Tibial artery (tissue), 4 donors: ENCODE measurements around the gene GATAD2A.

Experiments
- DNase-seq, 2 donors: peaks; one replicate each; pipeline ENCODE4 v3.0.0-alpha.2; 2019
- H3K27ac ChIP-seq, 2 donors: fragments of 200-600 bp; sonication (generic) in 1 of 2; 1 replicate in 1 of 2; 2 replicates in 1 of 2; pipeline ENCODE4 v1.5.1; 2018 to 2019; ENCODE audit warnings: mild to moderate bottlenecking in 1 of 2
- H3K27me3 ChIP-seq, 2 donors: fragments of 200-600 bp; sonication (generic) in 1 of 2; one replicate each; pipeline versions ENCODE4 v1.5.1 to v1.6.0; 2016 to 2019
- H3K36me3 ChIP-seq, 3 donors: fragments of 200-600 bp; sonication (generic) in 2 of 3; one replicate each; pipeline ENCODE4 v1.5.1; 2016 to 2019; ENCODE audit warnings: mild to moderate bottlenecking in 2 of 3
- H3K4me1 ChIP-seq, 4 donors: fragments of 200-600 bp; sonication (generic) in 2 of 4; 1 replicate in 3 of 4; 2 replicates in 1 of 4; pipeline ENCODE4 v1.5.1; 2016 to 2019
- H3K4me3 ChIP-seq, 2 donors: fragments of 200-600 bp; sonication (generic) in 1 of 2; 1 replicate in 1 of 2; 2 replicates in 1 of 2; pipeline ENCODE4 v1.5.1; 2018 to 2019; ENCODE audit warnings: mild to moderate bottlenecking in 2 of 2
- H3K9me3 ChIP-seq, 3 donors: fragments of 200-600 bp; sonication (generic) in 1 of 3; one replicate each; pipeline ENCODE4 v1.5.1; 2016 to 2019
- CTCF ChIP-seq, 2 experiments: fragments of 200-600 bp in 1 of 2; fragments of 450-650 bp in 1 of 2; IDR thresholded peaks; one replicate each; pipeline ENCODE4 v1.5.1; 2017 to 2019; ENCODE audit warnings: antibody characterized with exemption in 2 of 2, mild to moderate bottlenecking in 1 of 2, moderate library complexity in 1 of 2
- intact Hi-C: fragments of 100-400 bp; cut with DNase I; formaldehyde crosslinking; loops from one replicate; pipeline ENCODE4 v1.15.0; 2023; ENCODE audit warnings: low total_unique reads

GATAD2A gene

GRCh38 chr19:19399733-19400433 lies 5.6 kb upstream of the GATAD2A start:
- H3K9me3 ChIP-seq: no peaks in the 10 kb centered on the region
- H3K4me3 ChIP-seq: no peak overlapping the region
- H3K27me3 ChIP-seq: no peaks in the 10 kb centered on the region
- intact Hi-C loops: loop anchor here (10.0 kb wide), 1 partner anchor 65 kb away; no protein-coding TSS in a partner anchor
- TF ChIP-seq CTCF (IDR thresholded peaks at IDR 0.05): no peak
- H3K27ac ChIP-seq: peak overlapping the region; percentile 51 to 66
- no peak for DNase-seq
- peaks cover 0 to 39% (median 14%) of the 10 kb centered on the region in 4 donors for H3K4me1 ChIP-seq
- no peaks in the 10 kb centered on the region for H3K36me3 ChIP-seq

GRCh38 chr19:19402656-19403372 lies 2.7 kb upstream of the GATAD2A start:
- Histone ChIP-seq H3K27ac (peak overlapping the region; percentile 44 to 53), H3K27me3 (no peaks in the 10 kb centered on the region), H3K4me3 (no peak overlapping the region), H3K9me3 (no peaks in the 10 kb centered on the region), H3K4me1 (peaks cover 0 to 47% (median 28%) of the 10 kb centered on the region in 4 donors), H3K36me3 (no peaks in the 10 kb centered on the region)
- no peak for TF ChIP-seq CTCF (IDR thresholded peaks at IDR 0.05)
- intact Hi-C loops: loop anchor here (10.0 kb wide), 1 partner anchor 62 kb away; no protein-coding TSS in a partner anchor
- DNase-seq: no peak

GRCh38 chr19:19403373-19403901 lies 2.0 kb upstream of the GATAD2A start:
- H3K27me3 ChIP-seq: no peaks in the 10 kb centered on the region
- no peak for TF ChIP-seq CTCF (IDR thresholded peaks at IDR 0.05)
- intact Hi-C loops: loop anchor here (10.0 kb wide), 1 partner anchor 61 kb away; no protein-coding TSS in a partner anchor

GRCh38 chr19:19405971-19406877 lies 749 bp downstream of the GATAD2A start:
- no peak for TF ChIP-seq CTCF (IDR thresholded peaks at IDR 0.05)
- DNase-seq: peak in 1 of 2 donors; percentile 74

More at GRCh38 chr19:19403373-19403901, 2.0 kb upstream of the GATAD2A start:
- no peak for DNase-seq
- no peak overlapping the region for H3K4me3 ChIP-seq
- H3K27ac ChIP-seq: peak overlapping the region; percentile 44 to 53
- peaks cover 0 to 53% (median 29%) of the 10 kb centered on the region in 4 donors for H3K4me1 ChIP-seq
- H3K36me3 ChIP-seq: no peaks in the 10 kb centered on the region
- H3K9me3 ChIP-seq: no peaks in the 10 kb centered on the region

More at GRCh38 chr19:19405971-19406877, 749 bp downstream of the GATAD2A start:
- no peaks in the 10 kb centered on the region for H3K36me3 ChIP-seq
- peaks cover 0 to 65% (median 44%) of the 10 kb centered on the region in 4 donors for H3K4me1 ChIP-seq
- no peaks in the 10 kb centered on the region for H3K9me3 ChIP-seq
- intact Hi-C loops: loop anchor here (2.0 to 10.0 kb wide), 3 partner anchors 21 to 59 kb away; no protein-coding TSS in a partner anchor
- peak overlapping the region; percentile 75 to 89 for H3K4me3 ChIP-seq
- H3K27me3 ChIP-seq: no peaks in the 10 kb centered on the region
- peak overlapping the region; percentile 74 to 85 for H3K27ac ChIP-seq
